Measurements from ENCODE around the gene KIZ. TPM values are rescaled to one million over a fixed set of nuclear protein-coding genes. Genes with fewer than 3 reads are reported as not detected.

KIZ gene
- total RNA-seq, 2 donors from 2014 or later = 6.3 to 17.1 TPM

- Histone ChIP-seq H3K9ac (ENCODE audit: low read depth in 2 of 2, low read length in 2 of 2) (no peak overlapping the region), H3K27me3 (no peaks in the 10 kb centered on the region), H3K36me3 (no peaks in the 10 kb centered on the region), H3K4me1 (no peaks in the 10 kb centered on the region), H3K4me3 (no peak overlapping the region), H3K27ac (no peak overlapping the region), H3K9me3 (no peaks in the 10 kb centered on the region)
- intact Hi-C loops (cut with DNase I) = no loop called here
- DNase-seq = no peak
- TF ChIP-seq, protein P1, sequence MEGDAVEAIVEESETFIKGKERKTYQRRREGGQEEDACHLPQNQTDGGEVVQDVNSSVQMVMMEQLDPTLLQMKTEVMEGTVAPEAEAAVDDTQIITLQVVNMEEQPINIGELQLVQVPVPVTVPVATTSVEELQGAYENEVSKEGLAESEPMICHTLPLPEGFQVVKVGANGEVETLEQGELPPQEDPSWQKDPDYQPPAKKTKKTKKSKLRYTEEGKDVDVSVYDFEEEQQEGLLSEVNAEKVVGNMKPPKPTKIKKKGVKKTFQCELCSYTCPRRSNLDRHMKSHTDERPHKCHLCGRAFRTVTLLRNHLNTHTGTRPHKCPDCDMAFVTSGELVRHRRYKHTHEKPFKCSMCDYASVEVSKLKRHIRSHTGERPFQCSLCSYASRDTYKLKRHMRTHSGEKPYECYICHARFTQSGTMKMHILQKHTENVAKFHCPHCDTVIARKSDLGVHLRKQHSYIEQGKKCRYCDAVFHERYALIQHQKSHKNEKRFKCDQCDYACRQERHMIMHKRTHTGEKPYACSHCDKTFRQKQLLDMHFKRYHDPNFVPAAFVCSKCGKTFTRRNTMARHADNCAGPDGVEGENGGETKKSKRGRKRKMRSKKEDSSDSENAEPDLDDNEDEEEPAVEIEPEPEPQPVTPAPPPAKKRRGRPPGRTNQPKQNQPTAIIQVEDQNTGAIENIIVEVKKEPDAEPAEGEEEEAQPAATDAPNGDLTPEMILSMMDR (IDR thresholded peaks at IDR 0.05) = no peak
Observed at GRCh38 chr20:21294755-21295154, 168.9 kb downstream of the KIZ start.

Other genes starting within 250 kb of the KIZ start
- not detected for gene LINC00237, start 19.7 kb upstream of the KIZ start, total RNA-seq
- 10 to 100 TPM; 39.0 to 41.8 TPM for gene XRN2, start 177.2 kb downstream of the KIZ start, total RNA-seq